CD4-positive, alpha-beta T cell treated with Interleukin-6 for 4 hours (primary cell): ENCODE data around the gene PAX9.
"Not testable (repeated sequence)": the region's sequence is repeated elsewhere in the genome, so short reads cannot be mapped to it uniquely, and the experiment has no call there.

Source experiments
- DNase-seq: peaks from one replicate; pipeline ENCODE4 v3.0.0-alpha.2; 2020; ENCODE audit warnings: mixed read lengths

Gene PAX9

DNA sequence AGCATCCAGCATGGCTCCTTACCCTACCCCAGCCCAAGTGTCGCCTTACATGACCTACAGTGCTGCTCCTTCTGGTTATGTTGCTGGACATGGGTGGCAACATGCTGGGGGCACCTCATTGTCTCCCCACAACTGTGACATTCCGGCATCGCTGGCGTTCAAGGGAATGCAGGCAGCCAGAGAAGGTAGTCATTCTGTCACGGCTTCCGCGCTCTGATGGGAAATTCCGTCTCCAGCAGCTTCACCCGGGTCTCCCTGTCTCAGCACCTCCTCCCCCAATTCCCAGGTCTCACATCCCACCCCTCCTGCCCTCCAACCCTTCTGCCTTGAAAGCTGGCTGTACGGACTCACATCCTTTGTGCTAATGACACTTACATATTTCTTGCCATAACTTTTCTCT is 14.6 kb downstream of the PAX9 start:
- no peak for DNase-seq

DNA sequence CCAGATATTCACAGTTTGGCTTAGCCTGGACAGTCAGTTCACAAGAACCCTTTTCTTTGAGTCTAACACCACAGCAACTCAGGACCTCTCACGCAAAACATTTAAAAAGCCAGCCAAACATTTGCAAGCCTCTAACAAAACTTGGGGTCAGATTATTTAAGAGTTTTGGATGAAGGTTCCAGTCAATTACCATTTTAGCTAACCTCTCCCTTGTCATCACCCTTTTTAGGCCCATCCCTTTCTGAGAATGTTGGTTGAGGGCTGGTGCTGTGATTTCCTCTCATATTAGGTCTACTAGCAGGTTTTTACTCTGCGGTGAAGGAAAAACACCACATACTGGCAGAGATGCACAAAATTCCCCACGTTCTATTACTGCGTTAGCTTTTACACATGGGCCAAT is 20.7 kb downstream of the PAX9 start:
- DNase-seq, result no peak

DNA sequence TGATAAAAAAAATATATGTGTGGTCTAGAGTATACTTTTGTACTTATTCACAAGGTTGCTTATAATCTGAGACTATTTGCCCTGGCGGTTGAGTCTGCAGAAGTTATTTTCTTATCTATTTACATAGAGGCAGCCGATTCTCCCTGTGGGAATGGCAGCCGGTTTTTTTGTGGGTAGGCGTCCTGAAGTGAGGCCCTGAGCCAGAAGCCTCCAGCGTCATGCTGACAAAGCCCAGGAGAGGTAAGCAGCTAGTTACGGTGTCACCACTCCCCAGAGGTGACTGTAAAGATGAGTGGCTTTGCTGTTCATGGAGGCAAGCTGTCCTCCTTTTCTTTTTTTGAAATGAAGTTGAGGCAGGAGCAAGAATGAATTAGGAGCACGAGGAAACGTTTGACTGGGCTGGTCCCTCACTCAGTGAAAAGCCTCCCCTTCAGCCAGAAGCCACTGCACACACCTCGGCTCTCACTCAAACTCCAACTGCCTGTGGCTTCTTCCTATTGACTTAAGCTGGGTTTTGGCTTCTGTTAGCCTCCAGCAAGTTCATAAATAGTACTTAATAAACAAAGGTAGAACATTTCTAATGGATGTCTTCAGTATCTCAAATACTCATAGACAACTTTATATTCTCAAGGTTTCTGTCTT is 21.5 kb downstream of the PAX9 start:
- DNase-seq, result no peak

DNA sequence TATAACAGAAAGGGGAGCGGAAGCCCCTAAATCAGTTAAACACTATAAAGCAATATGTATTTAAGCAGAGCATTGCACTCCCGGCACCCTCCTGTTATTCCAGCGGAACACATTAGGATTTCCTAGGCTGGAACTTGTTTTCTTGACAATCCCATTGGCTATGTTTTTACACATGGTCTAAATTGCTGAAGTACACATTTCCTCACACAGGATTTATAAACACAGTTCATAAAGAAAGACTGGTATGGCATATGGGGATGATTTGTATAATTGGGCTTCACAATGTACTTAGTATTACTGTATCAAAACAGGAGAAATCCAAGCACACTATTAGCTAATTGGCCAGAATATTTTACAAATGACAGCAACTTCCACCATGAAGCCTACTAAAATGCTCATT is 23.3 kb downstream of the PAX9 start:
- no peak for DNase-seq

DNA sequence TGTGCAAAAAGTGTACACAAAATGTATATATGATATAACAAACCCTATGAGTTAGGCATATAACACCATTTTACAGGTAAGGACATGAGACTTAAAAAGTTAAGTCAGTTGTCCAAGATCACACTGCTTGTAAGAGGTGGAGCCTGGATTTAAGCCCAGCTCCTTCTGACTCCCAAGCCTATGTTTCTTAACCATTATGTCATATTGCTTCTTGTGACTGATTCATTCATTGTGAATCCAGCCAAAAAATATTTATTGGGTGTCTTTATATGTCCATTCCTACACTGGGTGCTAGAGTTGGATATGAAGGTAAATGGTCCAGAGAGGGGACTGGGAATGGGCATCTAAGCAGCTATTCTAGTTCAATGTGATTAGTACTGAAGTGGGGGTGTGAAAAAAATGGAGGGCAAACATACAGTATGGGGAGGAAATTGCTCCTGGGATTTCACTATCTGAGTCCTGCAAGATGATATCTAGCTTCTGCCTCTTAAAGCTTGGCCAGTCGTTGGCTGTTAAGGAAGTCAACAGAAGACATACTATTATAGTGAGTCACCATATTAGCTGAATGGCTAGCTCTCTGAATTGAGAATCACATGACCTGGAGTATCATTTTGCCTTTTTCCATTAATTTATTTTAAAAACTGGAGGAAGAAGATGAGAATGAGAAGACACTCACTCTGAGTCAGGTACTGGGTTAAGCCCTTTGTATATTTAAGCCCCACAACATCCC is 28.8 kb downstream of the PAX9 start:
- no peak for DNase-seq

DNA sequence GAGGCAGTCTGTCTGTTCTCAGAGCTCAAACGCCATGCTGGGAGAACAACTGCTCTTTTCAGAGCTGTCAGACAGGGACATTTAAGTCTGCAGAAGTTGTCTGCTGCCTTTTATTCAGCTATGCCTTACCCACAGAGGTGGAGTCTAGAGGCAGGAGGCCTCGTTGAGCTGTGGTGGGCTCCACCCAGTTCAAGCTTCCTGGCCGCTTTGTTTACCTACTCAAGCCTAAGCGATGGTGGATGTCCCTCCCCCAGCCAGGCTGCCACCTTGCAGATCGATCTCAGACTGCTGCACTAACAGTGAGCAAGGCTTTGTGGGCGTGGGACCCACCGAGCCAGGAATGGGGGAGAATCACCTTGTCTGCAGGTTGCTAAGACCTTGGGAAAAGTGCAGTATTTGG is 37.8 kb downstream of the PAX9 start:
- DNase-seq, result not testable (repeated sequence)

GRCh38 chr14:36700651-36701050 is 39.0 kb downstream of the PAX9 start:
- no peak for DNase-seq

DNA sequence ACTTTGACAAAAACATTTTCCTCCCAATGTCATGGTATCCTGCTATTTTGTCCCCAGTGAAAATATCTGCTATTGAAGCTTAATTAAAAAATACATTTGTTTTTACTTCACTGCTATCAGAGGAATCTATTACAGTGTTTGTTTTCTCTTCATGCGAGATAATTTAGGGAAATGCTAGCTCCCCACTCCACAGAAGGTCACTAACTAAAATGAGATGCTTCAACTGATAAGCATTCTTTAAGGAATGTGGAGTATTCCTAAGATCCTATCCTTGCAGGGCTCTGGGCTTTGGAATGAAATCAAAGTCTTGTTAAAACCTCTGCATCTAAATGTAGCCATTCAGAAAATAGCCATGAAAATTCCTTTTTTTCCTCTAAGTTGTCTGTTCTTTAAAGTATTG is 39.5 kb downstream of the PAX9 start:
- no peak for DNase-seq

DNA sequence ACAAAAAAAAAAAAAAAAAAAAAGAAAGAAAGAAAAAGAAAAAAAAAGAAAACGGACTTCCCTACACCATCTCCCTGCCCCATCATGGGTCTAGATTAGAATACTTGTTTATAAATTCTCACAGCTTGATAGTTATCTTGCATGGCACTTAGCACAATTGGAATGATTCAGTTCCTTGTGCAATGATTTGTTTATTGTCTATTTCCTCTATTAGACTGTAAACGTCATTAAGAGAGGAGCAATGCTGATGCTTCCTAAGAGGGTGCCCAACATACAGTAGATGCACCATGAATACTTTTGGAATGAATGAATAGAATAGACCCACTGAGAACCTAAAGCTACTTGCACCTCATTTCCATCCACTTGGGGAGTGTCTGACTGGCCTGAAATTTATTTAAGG is 40.8 kb downstream of the PAX9 start:
- no peak for DNase-seq

DNA sequence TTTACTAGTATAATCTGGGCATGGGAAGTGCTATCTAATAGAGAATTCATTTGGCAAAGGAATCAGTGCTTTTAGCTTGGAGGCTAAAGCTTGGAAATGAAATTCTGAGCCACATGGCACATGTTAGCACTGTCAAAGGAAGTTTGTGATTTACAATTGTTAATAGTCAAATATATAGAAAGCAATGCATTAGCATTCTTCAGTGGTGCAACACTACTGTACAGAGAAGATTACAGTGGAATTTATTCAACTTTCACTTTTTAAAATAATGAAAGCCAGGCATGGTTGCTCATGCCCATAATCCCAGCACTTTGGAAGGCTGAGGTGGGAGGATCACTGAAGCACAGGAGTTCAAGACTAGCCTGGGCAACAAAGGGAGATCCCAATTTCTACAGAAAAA is 45.9 kb downstream of the PAX9 start:
- no peak for DNase-seq

DNA sequence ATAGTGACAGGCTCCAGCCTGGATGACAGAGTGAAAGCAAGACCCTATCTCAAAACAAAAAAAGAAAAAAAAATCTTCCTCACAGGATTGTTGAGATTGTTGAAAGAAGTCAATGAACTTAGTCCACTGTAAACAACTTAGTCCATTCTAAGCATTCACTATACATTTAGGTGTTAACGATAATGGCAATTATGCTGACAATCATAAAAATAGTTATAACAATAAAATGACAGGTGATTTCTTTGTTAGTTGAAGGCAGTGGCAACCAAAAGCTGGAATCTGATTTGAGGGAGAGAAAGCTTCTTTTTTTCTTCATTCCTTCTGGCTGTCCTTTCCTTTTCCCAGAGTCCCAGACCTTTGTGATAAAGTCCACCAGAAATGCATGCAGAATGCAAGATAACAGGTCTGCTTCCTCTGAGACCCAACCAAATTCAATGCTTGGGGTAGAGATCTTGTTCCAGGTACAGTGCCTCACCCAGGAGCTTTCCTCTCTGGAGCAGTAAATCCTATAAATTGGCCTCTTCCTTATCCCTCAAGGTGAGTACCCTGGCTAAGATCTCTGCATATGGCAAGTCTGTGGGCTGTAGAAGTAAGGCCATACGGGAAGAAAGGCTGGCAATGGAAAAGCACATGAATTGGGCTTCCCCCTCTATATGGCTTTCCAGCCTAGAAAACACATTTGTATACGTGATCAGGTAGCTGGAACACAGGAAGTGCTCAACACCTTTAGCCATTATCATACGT is 52.5 kb downstream of the PAX9 start:
- no peak for DNase-seq

DNA sequence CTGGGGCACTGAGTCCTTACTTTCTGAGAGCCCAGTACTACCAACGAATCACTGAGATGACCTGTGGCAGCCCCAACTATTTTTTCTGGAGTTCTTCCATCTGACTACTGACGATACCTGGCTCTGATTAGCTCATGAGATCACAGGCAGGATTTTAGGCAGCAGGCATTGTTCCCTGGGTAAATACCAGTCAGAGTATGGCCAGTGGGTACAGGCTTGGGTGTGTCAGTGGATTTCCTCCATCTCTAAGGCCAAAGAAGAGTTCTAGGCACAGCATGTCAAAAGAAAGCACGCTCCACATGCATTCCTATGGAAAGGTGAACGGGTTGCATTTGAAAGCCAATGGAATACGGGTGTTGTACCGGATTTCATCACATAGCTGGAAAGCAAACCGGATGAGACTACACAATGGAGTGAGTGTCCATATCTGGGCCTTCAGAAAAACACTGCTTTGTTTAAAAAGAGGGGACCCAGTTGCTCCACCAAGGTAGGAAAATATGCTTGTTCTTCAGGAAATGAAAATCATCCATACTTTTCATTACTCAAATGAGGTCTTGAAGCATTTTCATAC is 55.0 kb downstream of the PAX9 start:
- DNase-seq, result no peak

DNA sequence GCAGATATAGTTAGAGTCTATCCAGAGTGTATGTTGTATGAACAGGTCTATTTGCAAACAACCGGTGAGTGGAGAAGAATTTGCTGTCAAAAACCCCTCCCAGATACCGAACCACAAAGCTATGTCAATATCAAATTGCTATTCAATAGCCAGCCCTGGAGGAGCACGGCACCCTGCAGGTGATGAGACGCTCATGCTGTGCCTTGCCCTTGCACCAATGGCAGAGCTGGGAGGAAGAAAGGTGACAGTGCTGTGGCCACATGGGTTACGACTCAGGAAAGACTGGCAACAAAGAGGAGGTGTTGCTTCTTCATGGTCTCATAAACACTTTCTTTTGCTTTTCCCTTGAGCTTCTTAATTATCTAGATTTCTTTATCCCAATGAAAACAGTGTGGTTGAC is 55.7 kb downstream of the PAX9 start:
- DNase-seq, result no peak

- DNase-seq, result no peak
Observed at GRCh38 chr14:36718216-36718615, 56.6 kb downstream of the PAX9 start.

DNA sequence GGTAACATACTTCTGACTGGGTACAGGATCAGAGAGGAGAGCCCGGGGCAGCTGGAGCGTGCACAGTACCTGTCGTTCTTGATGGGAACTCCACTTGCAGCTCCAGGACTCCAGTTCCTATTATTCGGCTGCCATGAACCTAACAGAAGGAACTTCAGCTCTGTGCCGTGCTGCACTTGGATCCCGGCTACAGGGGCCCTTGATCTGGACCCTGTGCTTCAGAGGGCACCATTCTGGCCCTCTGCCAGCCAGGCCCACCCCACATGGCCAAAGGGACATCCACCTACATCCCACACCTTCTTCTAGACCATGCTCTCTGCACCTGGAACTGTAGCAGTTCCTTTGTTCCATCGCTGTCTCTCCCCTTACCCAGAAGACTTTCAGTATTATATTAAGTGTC is 58.2 kb downstream of the PAX9 start:
- no peak for DNase-seq

GRCh38 chr14:36720657-36721056 is 59.0 kb downstream of the PAX9 start:
- DNase-seq, result no peak

DNA sequence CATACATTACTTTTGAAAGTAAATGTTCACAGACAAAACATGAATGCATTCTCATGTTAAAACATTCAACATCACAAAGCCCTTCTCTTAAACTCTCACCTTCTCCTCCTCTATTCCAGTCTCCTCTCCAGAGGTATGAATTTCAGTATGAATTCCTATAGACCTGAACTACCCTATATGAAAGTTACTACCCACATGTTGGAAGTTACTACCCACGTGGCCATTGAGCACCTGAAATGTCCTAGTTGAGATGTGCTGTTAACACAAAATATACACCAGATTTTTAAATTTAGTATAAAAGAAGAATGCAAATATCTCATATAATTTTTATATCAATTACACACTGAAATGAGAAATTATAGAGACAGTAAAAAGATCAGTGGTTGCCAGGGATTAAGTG is 60.2 kb downstream of the PAX9 start:
- no peak for DNase-seq

DNA sequence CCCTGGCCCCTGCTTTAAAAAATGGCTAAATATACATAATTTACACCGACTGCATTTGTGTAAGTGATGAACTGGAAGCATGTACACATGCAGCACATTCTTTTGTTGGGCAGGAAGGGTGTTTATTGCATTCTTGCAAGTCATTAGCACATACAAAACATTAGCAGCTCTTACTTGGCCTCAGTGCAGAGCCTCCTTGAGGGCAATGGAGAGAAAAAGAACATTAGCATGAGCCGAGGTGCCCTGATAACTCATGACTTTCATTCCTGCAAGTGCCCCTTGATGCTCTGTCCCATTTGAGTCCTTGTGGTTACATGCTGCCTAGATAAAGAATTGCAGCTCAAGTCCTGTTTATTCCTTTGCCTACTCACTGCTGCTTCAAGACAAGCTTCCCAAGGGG is 61.9 kb downstream of the PAX9 start:
- DNase-seq, result no peak

GRCh38 chr14:36724162-36724561 is 62.5 kb downstream of the PAX9 start:
- no peak for DNase-seq

- no peak for DNase-seq
Observed at GRCh38 chr14:36726128-36726527, 64.5 kb downstream of the PAX9 start.
